ENCODE results near the gene PHLDA2. TPM values are rescaled to one million over a fixed set of nuclear protein-coding genes. Genes with fewer than 3 reads are reported as not detected.

The PHLDA2 gene
- total and polyA plus RNA-seq, 2 experiments from 2014 or later, result 3.8 to 16.5 TPM

- no peak for TF ChIP-seq REST (IDR thresholded peaks at IDR 0.05; ENCODE audit: unreplicated experiment)
- TF ChIP-seq EZH2phosphoT487 (IDR thresholded peaks at IDR 0.05; ENCODE audit: unreplicated experiment), result no peak
- no peak for TF ChIP-seq ZNF331 (CRISPR knock-in tag; IDR thresholded peaks at IDR 0.05; ENCODE audit: low read depth)
- no peak for TF ChIP-seq EZH2 (IDR thresholded peaks at IDR 0.05; ENCODE audit: low read depth, unreplicated experiment)
- no peak for TF ChIP-seq ETS1 (IDR thresholded peaks at IDR 0.05)
- no peak for TF ChIP-seq JUNB (IDR thresholded peaks at IDR 0.05; ENCODE audit: unreplicated experiment)
- TF ChIP-seq POLR2AphosphoS5 (IDR thresholded peaks at IDR 0.05; ENCODE audit: low read depth), result no peak
- TF ChIP-seq STAT1 (IDR thresholded peaks at IDR 0.05; ENCODE audit: unreplicated experiment), result no peak
- Histone ChIP-seq H3K27ac (ENCODE audit: low read depth) (no peak overlapping the region), H3K79me2 (replicated peaks; ENCODE audit: insufficient read depth) (no peaks in the 10 kb centered on the region), H3F3A (replicated peaks; ENCODE audit: low read depth) (peaks cover 5% of the 10 kb centered on the region; the same call in 1 of the 2 replicates), H3K4me3 (no peak overlapping the region), H3K27me3 (ENCODE audit: insufficient read depth) (peaks cover 82% of the 10 kb centered on the region), H3K4me2 (no peak overlapping the region), H2AFZ (no peak overlapping the region), H3K36me3 (ENCODE audit: insufficient read depth) (no peaks in the 10 kb centered on the region), H4K20me1 (replicated peaks; ENCODE audit: insufficient read depth) (peaks cover 5% of the 10 kb centered on the region; the same call in 1 of the 2 replicates), H3K9me2 (ENCODE audit: insufficient read depth) (no peaks in the 10 kb centered on the region), H3K4me1 (ENCODE audit: insufficient read depth) (peaks cover 23% of the 10 kb centered on the region)
- peaks cover 6% of the 10 kb centered on the region; the same call in 2 of the 3 replicates for H3K9me3 Mint-ChIP-seq
- peaks cover 18% of the 10 kb centered on the region for H3K4me1 Mint-ChIP-seq
- DNase-seq (ENCODE audit: low spot score) (no peak), ATAC-seq (no peak)
- H3K27me3 Mint-ChIP-seq (ENCODE audit: insufficient read depth, low read depth, poor library complexity), result peaks cover 48% of the 10 kb centered on the region
- H3K4me3 Mint-ChIP-seq, result no peak overlapping the region
- H3K36me3 Mint-ChIP-seq (ENCODE audit: low read depth), result peaks cover 6% of the 10 kb centered on the region
- no peak overlapping the region for H3K27ac Mint-ChIP-seq
Measured at GRCh38 chr11:2881981-2882375, 47.2 kb downstream of the PHLDA2 start.

GRCh38 chr11:2881076-2881980 is 47.9 kb downstream of the PHLDA2 start:
- Histone ChIP-seq H3K4me2 (no peak overlapping the region), H3K4me3 (no peak overlapping the region), H2AFZ (no peak overlapping the region), H3K27me3 (ENCODE audit: insufficient read depth) (peaks cover 78% of the 10 kb centered on the region), H3K36me3 (ENCODE audit: insufficient read depth) (no peaks in the 10 kb centered on the region), H3K27ac (ENCODE audit: low read depth) (no peak overlapping the region), H3K9me2 (ENCODE audit: insufficient read depth) (no peaks in the 10 kb centered on the region), H3K79me2 (replicated peaks; ENCODE audit: insufficient read depth) (no peaks in the 10 kb centered on the region), H3K4me1 (ENCODE audit: insufficient read depth) (peaks cover 17% of the 10 kb centered on the region), H3F3A (replicated peaks; ENCODE audit: low read depth) (peaks cover 3% of the 10 kb centered on the region; the same call in 1 of the 2 replicates), H4K20me1 (replicated peaks; ENCODE audit: insufficient read depth) (peaks cover 5% of the 10 kb centered on the region; the same call in 1 of the 2 replicates)
- peaks cover 6% of the 10 kb centered on the region for H3K36me3 Mint-ChIP-seq (ENCODE audit: low read depth)
- no peak overlapping the region for H3K27ac Mint-ChIP-seq
- H3K4me1 Mint-ChIP-seq, result peaks cover 13% of the 10 kb centered on the region
- ATAC-seq (no peak), DNase-seq (ENCODE audit: low spot score) (no peak)
- peaks cover 41% of the 10 kb centered on the region for H3K27me3 Mint-ChIP-seq (ENCODE audit: insufficient read depth, low read depth, poor library complexity)
- peaks cover 3% of the 10 kb centered on the region; the same call in 2 of the 3 replicates for H3K9me3 Mint-ChIP-seq
- no peak overlapping the region for H3K4me3 Mint-ChIP-seq
- TF ChIP-seq NANOG (IDR thresholded peaks at IDR 0.05; ENCODE audit: borderline replicate concordance) (no peak), CTCF (conservative IDR thresholded peaks at IDR 0.05; ENCODE audit: low read depth in 2 of 2) (no peak), EZH2 (IDR thresholded peaks at IDR 0.05; ENCODE audit: low read depth, unreplicated experiment) (no peak), ZNF114 (CRISPR knock-in tag; IDR thresholded peaks at IDR 0.05) (no peak)
